ENCODE results near the gene CORIN. TPM values are rescaled to one million over a fixed set of nuclear protein-coding genes. Genes with fewer than 3 reads are reported as not detected.
A peak's percentile ranks its signal among the peaks of the same experiment; 100 is the strongest.

CORIN gene
- polyA plus RNA-seq, 3 donors, result 0.01 TPM; not detected in 2

DNA sequence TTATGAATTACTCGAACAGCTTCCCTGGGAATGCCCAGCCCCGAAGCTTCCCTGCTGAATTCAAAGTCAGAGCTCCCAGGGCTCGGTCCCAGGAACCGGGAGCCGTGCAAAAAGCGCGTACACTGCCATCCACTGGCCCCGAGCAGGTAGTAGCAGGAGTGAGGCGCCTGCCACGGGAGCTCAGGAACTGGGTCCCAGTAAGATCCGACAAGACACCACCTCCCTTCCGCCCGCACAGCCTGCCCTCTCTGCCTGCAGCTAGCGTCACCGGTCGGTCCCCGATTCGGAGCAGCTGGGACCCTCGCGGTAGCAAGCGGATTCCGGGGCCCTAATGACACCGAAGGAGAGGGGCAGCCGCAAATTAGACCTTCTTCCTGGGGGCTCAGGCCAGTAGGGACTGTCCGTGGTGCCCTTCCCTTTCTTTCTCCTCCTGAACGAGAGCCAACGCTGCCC lies 1.2 kb downstream of the CORIN start:
- TF ChIP-seq, protein P1, sequence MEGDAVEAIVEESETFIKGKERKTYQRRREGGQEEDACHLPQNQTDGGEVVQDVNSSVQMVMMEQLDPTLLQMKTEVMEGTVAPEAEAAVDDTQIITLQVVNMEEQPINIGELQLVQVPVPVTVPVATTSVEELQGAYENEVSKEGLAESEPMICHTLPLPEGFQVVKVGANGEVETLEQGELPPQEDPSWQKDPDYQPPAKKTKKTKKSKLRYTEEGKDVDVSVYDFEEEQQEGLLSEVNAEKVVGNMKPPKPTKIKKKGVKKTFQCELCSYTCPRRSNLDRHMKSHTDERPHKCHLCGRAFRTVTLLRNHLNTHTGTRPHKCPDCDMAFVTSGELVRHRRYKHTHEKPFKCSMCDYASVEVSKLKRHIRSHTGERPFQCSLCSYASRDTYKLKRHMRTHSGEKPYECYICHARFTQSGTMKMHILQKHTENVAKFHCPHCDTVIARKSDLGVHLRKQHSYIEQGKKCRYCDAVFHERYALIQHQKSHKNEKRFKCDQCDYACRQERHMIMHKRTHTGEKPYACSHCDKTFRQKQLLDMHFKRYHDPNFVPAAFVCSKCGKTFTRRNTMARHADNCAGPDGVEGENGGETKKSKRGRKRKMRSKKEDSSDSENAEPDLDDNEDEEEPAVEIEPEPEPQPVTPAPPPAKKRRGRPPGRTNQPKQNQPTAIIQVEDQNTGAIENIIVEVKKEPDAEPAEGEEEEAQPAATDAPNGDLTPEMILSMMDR (IDR thresholded peaks at IDR 0.05), result peak; percentile 25
- no peak overlapping the region for H3K27ac ChIP-seq (ENCODE audit: low read depth in 1 of 2, low read length in 2 of 2)
- 0% methylated on average over 27 of the region's 27 CpGs for WGBS (ENCODE audit: insufficient coverage)
- intact Hi-C loops (cut with micrococcal nuclease), result no loop called here
- peak overlapping the region in 2 of 7 donors; percentile 25 to 31 for H3K27ac Mint-ChIP-seq
- peak in 2 of 3 donors; percentile 23 to 25 for DNase-seq
- H3K4me1 Mint-ChIP-seq, result peaks cover 30% of the 10 kb centered on the region
- H3K27me3 ChIP-seq (ENCODE audit: control insufficient read depth in 2 of 2, insufficient read depth in 2 of 2, low read length in 2 of 2), result peaks cover 19 to 36% of the 10 kb centered on the region in 2 donors
- H3K79me2 ChIP-seq (ENCODE audit: insufficient read depth, low read length), result no peaks in the 10 kb centered on the region
- peaks cover 32 to 34% (median 34%) of the 10 kb centered on the region in 3 donors for H3K27me3 Mint-ChIP-seq (ENCODE audit: low read depth in 3 of 3)
- H3K36me3 ChIP-seq (replicated peaks in 1 of 2; ENCODE audit: control insufficient read depth in 1 of 2, insufficient read depth in 2 of 2, low read length in 2 of 2), result peaks cover 0 to 8% of the 10 kb centered on the region in 2 donors
- peak overlapping the region; percentile 80 to 92 for H3K4me3 Mint-ChIP-seq
- no peaks in the 10 kb centered on the region for H3K9me3 ChIP-seq (replicated peaks in 1 of 2; ENCODE audit: control insufficient read depth in 1 of 2, insufficient read depth in 1 of 2, low read length in 2 of 2)
- H4K20me1 ChIP-seq (ENCODE audit: insufficient read depth, low read length), result peaks cover 3% of the 10 kb centered on the region
- peak overlapping the region; percentile 89 for H3K4me2 ChIP-seq (replicated peaks; ENCODE audit: extremely low read depth, low read length, poor library complexity, severe bottlenecking)
- H3K36me3 Mint-ChIP-seq, result peaks cover 6 to 16% of the 10 kb centered on the region in 2 donors
- peak overlapping the region; percentile 73 for H2AFZ ChIP-seq (ENCODE audit: insufficient read depth, low read depth, low read length, poor library complexity, severe bottlenecking)
- peaks cover 0 to 15% (median 3%) of the 10 kb centered on the region in 7 donors for H3K9me3 Mint-ChIP-seq
- H3K4me3 ChIP-seq (replicated peaks in 1 of 3; ENCODE audit: low read depth in 2 of 3, low read length in 3 of 3), result peak overlapping the region; percentile 6 to 73 (median 40)
- H3K9ac ChIP-seq (ENCODE audit: insufficient read depth, low read length, poor library complexity, severe bottlenecking), result peak overlapping the region; percentile 56
- peaks cover 27 to 31% of the 10 kb centered on the region in 2 donors for H3K4me1 ChIP-seq (ENCODE audit: control insufficient read depth in 1 of 2, insufficient read depth in 2 of 2, low read length in 2 of 2)

DNA sequence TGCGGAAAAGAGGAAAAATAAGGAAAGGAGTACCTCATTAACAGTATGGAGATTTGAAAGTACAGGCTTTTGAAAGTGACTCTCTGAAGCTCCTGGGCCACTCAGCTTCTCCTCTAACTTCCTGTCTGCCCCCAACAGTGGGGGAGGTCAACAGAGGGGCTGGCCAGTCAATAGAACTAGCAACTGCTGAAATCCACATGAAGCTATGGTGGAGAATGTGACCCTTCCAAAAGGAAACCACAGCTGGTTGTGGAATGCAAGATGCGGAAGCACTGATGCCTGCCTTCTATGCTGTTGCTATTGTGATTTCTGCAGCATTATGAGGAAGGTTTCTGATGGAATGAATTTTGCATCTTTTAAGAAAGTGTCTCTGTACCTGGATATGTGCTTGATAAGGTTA lies 2.4 kb downstream of the CORIN start:
- H3K4me1 Mint-ChIP-seq, result peaks cover 30% of the 10 kb centered on the region
- Histone ChIP-seq H3K36me3 (replicated peaks in 1 of 2; ENCODE audit: control insufficient read depth in 1 of 2, insufficient read depth in 2 of 2, low read length in 2 of 2) (no peaks in the 10 kb centered on the region), H2AFZ (ENCODE audit: insufficient read depth, low read depth, low read length, poor library complexity, severe bottlenecking) (no peak overlapping the region), H3K4me2 (replicated peaks; ENCODE audit: extremely low read depth, low read length, poor library complexity, severe bottlenecking) (peak overlapping the region; percentile 24), H3K79me2 (ENCODE audit: insufficient read depth, low read length) (no peaks in the 10 kb centered on the region), H3K9ac (ENCODE audit: insufficient read depth, low read length, poor library complexity, severe bottlenecking) (no peak overlapping the region), H3K4me3 (replicated peaks in 1 of 3; ENCODE audit: low read depth in 2 of 3, low read length in 3 of 3) (no peak overlapping the region), H3K9me3 (replicated peaks in 1 of 2; ENCODE audit: control insufficient read depth in 1 of 2, insufficient read depth in 1 of 2, low read length in 2 of 2) (no peaks in the 10 kb centered on the region), H4K20me1 (ENCODE audit: insufficient read depth, low read length) (peaks cover 3% of the 10 kb centered on the region), H3K4me1 (ENCODE audit: control insufficient read depth in 1 of 2, insufficient read depth in 2 of 2, low read length in 2 of 2) (peaks cover 27 to 31% of the 10 kb centered on the region in 2 donors), H3K27me3 (ENCODE audit: control insufficient read depth in 2 of 2, insufficient read depth in 2 of 2, low read length in 2 of 2) (peaks cover 19 to 36% of the 10 kb centered on the region in 2 donors), H3K27ac (ENCODE audit: low read depth in 1 of 2, low read length in 2 of 2) (no peak overlapping the region)
- TF ChIP-seq, protein P1 (IDR thresholded peaks at IDR 0.05), result no peak
- H3K36me3 Mint-ChIP-seq, result peaks cover 6 to 11% of the 10 kb centered on the region in 2 donors
- H3K9me3 Mint-ChIP-seq, result peaks cover 2 to 15% (median 3%) of the 10 kb centered on the region in 7 donors
- no peak overlapping the region for H3K27ac Mint-ChIP-seq
- DNase-seq, result no peak
- H3K27me3 Mint-ChIP-seq (ENCODE audit: low read depth in 3 of 3), result peaks cover 32 to 34% (median 34%) of the 10 kb centered on the region in 3 donors
- peak overlapping the region in 1 of 2 donors; percentile 92 for H3K4me3 Mint-ChIP-seq
- intact Hi-C loops (cut with micrococcal nuclease), result no loop called here
- 0% methylated on average over 1 of the region's 2 CpGs for WGBS (ENCODE audit: insufficient coverage)
